ENCODE data around the gene GNL3. TPM values are rescaled to one million over a fixed set of nuclear protein-coding genes. Genes with fewer than 3 reads are reported as not detected.

Gene GNL3
- total and polyA plus RNA-seq, 4 donors = 63.7 to 75.6 (median 69.8) TPM

- H3K27me3 ChIP-seq (ENCODE audit: control insufficient read depth, insufficient read depth, low read length) = no peaks in the 10 kb centered on the region
- H3K4me1 ChIP-seq (ENCODE audit: control insufficient read depth, insufficient read depth, low read length) = peaks cover 14% of the 10 kb centered on the region
- no peaks in the 10 kb centered on the region for H3K9me3 ChIP-seq (ENCODE audit: control insufficient read depth, insufficient read depth, low read length)
- 79% methylated on average over 12 of the region's 17 CpGs for WGBS (ENCODE audit: insufficient coverage)
- peaks cover 35% of the 10 kb centered on the region for H3K36me3 ChIP-seq (ENCODE audit: control insufficient read depth, insufficient read depth, low read length)
- DNase-seq (ENCODE audit: low read depth in 4 of 6, low spot score in 6 of 6) = peak in 2 of 6 donors; percentile 4 to 21
- no peak overlapping the region for H3K27ac ChIP-seq (ENCODE audit: low read depth, low read length)
- no peak overlapping the region for H3K4me3 ChIP-seq (ENCODE audit: low read depth, low read length)
These were observed 26.7 kb downstream of the GNL3 start for GRCh38 chr3:52712291-52713212.

DNA sequence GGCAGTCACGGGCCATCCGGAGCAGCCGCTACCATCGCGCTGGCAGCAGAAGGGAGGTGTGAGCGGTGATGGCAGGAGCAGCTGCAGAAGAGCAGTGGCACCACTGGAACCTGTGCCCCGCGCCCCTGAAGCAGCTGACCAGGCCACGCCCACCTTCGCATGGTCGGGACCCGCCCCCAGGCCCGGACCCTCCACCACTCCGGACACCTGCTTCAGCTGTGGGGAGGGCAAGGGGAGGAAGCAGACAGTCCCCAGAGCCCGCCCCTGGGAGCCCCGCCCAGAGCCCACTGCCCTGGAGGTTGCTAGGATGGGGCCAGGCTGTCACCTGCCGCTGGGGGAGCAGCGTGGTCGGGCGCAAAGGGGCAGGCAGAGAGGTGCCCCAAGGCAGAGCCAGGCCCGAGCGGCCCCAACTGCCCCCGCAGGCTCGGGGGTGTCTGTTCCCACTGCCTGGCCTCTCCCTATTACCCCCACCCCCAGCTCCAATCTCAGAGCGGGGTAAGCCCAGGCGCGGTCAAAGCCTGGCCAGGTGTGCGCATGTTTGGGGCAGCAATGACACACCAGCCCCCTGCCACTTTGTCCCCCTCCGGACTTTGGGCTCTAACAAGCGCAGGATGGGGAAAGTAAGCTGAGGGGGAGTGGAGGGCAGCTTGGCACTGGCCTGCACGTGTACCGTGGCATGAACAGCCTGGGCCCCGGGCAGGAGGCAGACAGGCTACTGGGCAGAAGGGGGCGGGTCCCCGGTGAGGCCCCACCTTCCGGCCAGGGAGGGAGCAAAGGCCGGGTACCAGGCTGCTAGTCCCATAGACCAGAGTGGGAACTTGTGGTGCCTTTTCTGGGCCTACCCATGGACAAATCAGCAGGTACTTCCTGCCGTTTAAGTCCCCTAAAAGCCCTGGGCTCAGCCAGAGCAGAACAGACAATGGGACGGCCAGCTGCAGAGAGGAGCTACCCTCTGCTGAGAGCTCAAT lies 28.8 kb downstream of the GNL3 start:
- H3K27me3 ChIP-seq (ENCODE audit: control insufficient read depth, insufficient read depth, low read length) = no peaks in the 10 kb centered on the region
- H3K4me1 ChIP-seq (ENCODE audit: control insufficient read depth, insufficient read depth, low read length) = peaks cover 14% of the 10 kb centered on the region
- peaks cover 40% of the 10 kb centered on the region for H3K36me3 ChIP-seq (ENCODE audit: control insufficient read depth, insufficient read depth, low read length)
- no peak overlapping the region for H3K27ac ChIP-seq (ENCODE audit: low read depth, low read length)
- WGBS (ENCODE audit: insufficient coverage) = 32% methylated on average over 37 of the region's 39 CpGs
- DNase-seq (ENCODE audit: low read depth in 4 of 6, low spot score in 6 of 6) = no peak
- H3K4me3 ChIP-seq (ENCODE audit: low read depth, low read length) = no peak overlapping the region
- peaks cover under 1% of the 10 kb centered on the region for H3K9me3 ChIP-seq (ENCODE audit: control insufficient read depth, insufficient read depth, low read length)

GRCh38 chr3:52715714-52716305 lies 30.0 kb downstream of the GNL3 start:
- H3K4me1 ChIP-seq (ENCODE audit: control insufficient read depth, insufficient read depth, low read length) = peaks cover 14% of the 10 kb centered on the region
- WGBS (ENCODE audit: insufficient coverage) = 96% methylated on average over 10 of the region's 11 CpGs
- H3K9me3 ChIP-seq (ENCODE audit: control insufficient read depth, insufficient read depth, low read length) = peaks cover 1% of the 10 kb centered on the region
- H3K27ac ChIP-seq (ENCODE audit: low read depth, low read length) = no peak overlapping the region
- H3K4me3 ChIP-seq (ENCODE audit: low read depth, low read length) = no peak overlapping the region
- no peak for DNase-seq (ENCODE audit: low read depth in 4 of 6, low spot score in 6 of 6)
- no peaks in the 10 kb centered on the region for H3K27me3 ChIP-seq (ENCODE audit: control insufficient read depth, insufficient read depth, low read length)
- peaks cover 34% of the 10 kb centered on the region for H3K36me3 ChIP-seq (ENCODE audit: control insufficient read depth, insufficient read depth, low read length)

DNA sequence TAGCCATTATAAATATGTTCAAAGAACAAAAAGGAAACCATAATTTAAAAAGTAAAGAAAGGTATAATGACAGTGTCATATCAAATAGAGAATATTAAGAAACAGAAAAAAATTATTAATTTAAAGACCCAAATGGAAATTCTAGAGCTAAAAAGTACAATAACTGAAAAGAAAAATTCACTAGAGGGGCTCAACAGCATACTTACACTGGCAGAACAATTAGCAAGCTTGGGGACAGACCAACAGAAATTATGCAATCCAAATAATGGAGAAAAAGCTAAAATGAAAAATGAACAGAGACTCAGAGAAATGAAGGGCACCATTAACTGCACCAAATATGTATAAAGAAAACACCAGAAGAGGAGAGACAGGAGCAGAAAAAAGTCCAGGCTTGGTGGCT lies 33.8 kb downstream of the GNL3 start:
- Histone ChIP-seq H3K27ac (ENCODE audit: low read depth, low read length) (no peak overlapping the region), H3K9me3 (ENCODE audit: control insufficient read depth, insufficient read depth, low read length) (peaks cover 1% of the 10 kb centered on the region), H3K36me3 (ENCODE audit: control insufficient read depth, insufficient read depth, low read length) (peaks cover 28% of the 10 kb centered on the region), H3K4me1 (ENCODE audit: control insufficient read depth, insufficient read depth, low read length) (peaks cover 5% of the 10 kb centered on the region), H3K4me3 (ENCODE audit: low read depth, low read length) (no peak overlapping the region), H3K27me3 (ENCODE audit: control insufficient read depth, insufficient read depth, low read length) (no peaks in the 10 kb centered on the region)
- DNase-seq (ENCODE audit: low read depth in 4 of 6, low spot score in 6 of 6) = no peak

GRCh38 chr3:52721002-52721729 lies 35.3 kb downstream of the GNL3 start:
- Histone ChIP-seq H3K36me3 (ENCODE audit: control insufficient read depth, insufficient read depth, low read length) (peaks cover 16% of the 10 kb centered on the region), H3K4me1 (ENCODE audit: control insufficient read depth, insufficient read depth, low read length) (no peaks in the 10 kb centered on the region), H3K9me3 (ENCODE audit: control insufficient read depth, insufficient read depth, low read length) (peaks cover 1% of the 10 kb centered on the region), H3K27me3 (ENCODE audit: control insufficient read depth, insufficient read depth, low read length) (no peaks in the 10 kb centered on the region), H3K27ac (ENCODE audit: low read depth, low read length) (no peak overlapping the region), H3K4me3 (ENCODE audit: low read depth, low read length) (no peak overlapping the region)
- no peak for DNase-seq (ENCODE audit: low read depth in 4 of 6, low spot score in 6 of 6)
- WGBS (ENCODE audit: insufficient coverage) = 94% methylated on average over 4 of the region's 6 CpGs

DNA sequence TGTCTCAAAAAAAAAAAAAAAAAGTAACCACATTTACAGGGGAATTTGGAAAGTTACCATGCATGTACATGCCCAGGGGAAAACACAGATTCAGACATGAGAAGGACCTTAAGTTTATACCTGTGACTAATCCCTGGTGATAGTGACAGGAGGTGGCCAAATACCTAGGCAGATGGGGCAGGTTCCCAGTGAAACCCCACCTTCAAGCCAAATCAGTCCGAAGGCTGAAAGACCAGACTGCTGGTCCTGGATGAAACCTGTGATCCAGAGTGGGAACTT lies 35.8 kb downstream of the GNL3 start:
- Histone ChIP-seq H3K36me3 (ENCODE audit: control insufficient read depth, insufficient read depth, low read length) (peaks cover 16% of the 10 kb centered on the region), H3K4me3 (ENCODE audit: low read depth, low read length) (no peak overlapping the region), H3K4me1 (ENCODE audit: control insufficient read depth, insufficient read depth, low read length) (no peaks in the 10 kb centered on the region), H3K9me3 (ENCODE audit: control insufficient read depth, insufficient read depth, low read length) (peaks cover 1% of the 10 kb centered on the region), H3K27me3 (ENCODE audit: control insufficient read depth, insufficient read depth, low read length) (no peaks in the 10 kb centered on the region), H3K27ac (ENCODE audit: low read depth, low read length) (no peak overlapping the region)
- WGBS (ENCODE audit: insufficient coverage) = 100% methylated on average over 1 of the region's 1 CpG
- DNase-seq (ENCODE audit: low read depth in 4 of 6, low spot score in 6 of 6) = no peak

- no peak overlapping the region for H3K4me3 ChIP-seq (ENCODE audit: low read depth, low read length)
- no peaks in the 10 kb centered on the region for H3K27me3 ChIP-seq (ENCODE audit: control insufficient read depth, insufficient read depth, low read length)
- no peaks in the 10 kb centered on the region for H3K4me1 ChIP-seq (ENCODE audit: control insufficient read depth, insufficient read depth, low read length)
- peaks cover 17% of the 10 kb centered on the region for H3K36me3 ChIP-seq (ENCODE audit: control insufficient read depth, insufficient read depth, low read length)
- no peak overlapping the region for H3K27ac ChIP-seq (ENCODE audit: low read depth, low read length)
- WGBS (ENCODE audit: insufficient coverage) = 100% methylated on average over 6 of the region's 7 CpGs
- peaks cover 1% of the 10 kb centered on the region for H3K9me3 ChIP-seq (ENCODE audit: control insufficient read depth, insufficient read depth, low read length)
- DNase-seq (ENCODE audit: low read depth in 4 of 6, low spot score in 6 of 6) = no peak
These were observed 36.7 kb downstream of the GNL3 start for GRCh38 chr3:52722491-52722890.

DNA sequence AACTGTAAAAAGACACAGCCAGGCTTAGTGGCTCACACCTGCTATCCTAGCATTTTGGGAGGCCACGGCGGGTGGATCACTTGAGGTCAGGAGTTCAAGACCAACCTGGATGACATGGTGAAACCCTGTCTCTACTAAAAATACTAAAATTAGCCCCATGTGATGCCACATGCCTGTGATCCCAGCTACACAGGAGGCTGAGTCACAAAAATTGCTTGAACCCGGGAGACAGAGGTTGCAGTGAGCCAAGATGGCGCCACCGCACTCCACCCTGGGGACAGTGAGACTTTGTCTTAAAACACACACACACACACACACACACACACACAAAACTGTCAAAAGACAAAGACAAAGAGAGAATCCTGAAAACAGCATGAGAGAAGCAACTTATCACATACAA lies 38.1 kb downstream of the GNL3 start:
- Histone ChIP-seq H3K4me1 (ENCODE audit: control insufficient read depth, insufficient read depth, low read length) (no peaks in the 10 kb centered on the region), H3K27ac (ENCODE audit: low read depth, low read length) (no peak overlapping the region), H3K4me3 (ENCODE audit: low read depth, low read length) (no peak overlapping the region), H3K36me3 (ENCODE audit: control insufficient read depth, insufficient read depth, low read length) (peaks cover 18% of the 10 kb centered on the region), H3K27me3 (ENCODE audit: control insufficient read depth, insufficient read depth, low read length) (no peaks in the 10 kb centered on the region), H3K9me3 (ENCODE audit: control insufficient read depth, insufficient read depth, low read length) (peaks cover 1% of the 10 kb centered on the region)
- 100% methylated on average over 3 of the region's 5 CpGs for WGBS (ENCODE audit: insufficient coverage)
- DNase-seq (ENCODE audit: low read depth in 4 of 6, low spot score in 6 of 6) = no peak

DNA sequence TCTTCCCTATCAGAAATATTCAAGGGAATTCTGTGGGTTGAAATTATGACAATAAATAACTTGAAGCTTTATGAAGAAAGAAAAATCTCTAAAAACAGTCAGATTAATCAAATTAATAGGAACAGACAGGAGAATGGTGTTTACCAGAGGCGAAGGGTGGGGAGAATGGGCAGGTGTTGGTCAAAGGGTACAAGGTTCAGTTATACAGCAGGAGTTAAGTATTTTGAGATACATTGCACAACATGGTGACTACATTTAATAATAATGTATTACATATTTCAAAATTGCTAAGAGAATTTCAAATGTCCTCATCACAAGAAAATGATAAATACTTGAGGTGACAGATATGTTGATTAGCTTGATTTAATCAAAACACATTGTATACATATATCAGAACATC lies 38.7 kb downstream of the GNL3 start:
- Histone ChIP-seq H3K27me3 (ENCODE audit: control insufficient read depth, insufficient read depth, low read length) (no peaks in the 10 kb centered on the region), H3K27ac (ENCODE audit: low read depth, low read length) (no peak overlapping the region), H3K4me1 (ENCODE audit: control insufficient read depth, insufficient read depth, low read length) (no peaks in the 10 kb centered on the region), H3K9me3 (ENCODE audit: control insufficient read depth, insufficient read depth, low read length) (peaks cover 1% of the 10 kb centered on the region), H3K4me3 (ENCODE audit: low read depth, low read length) (no peak overlapping the region), H3K36me3 (ENCODE audit: control insufficient read depth, insufficient read depth, low read length) (peaks cover 15% of the 10 kb centered on the region)
- no CpG with 5 or more reads among the region's 1 CpG for WGBS (ENCODE audit: insufficient coverage)
- DNase-seq (ENCODE audit: low read depth in 4 of 6, low spot score in 6 of 6) = no peak

All from spinal cord (tissue), 10 donors.